SK-N-SH treated with all-trans-retinoic acid at 6 μM for 48 hours (cell line): ENCODE measurements around the gene LINS1.

Source experiments
- CSRNP3 ChIP-seq: fragments of 250-450 bp; sonication (Bioruptor Pico); IDR thresholded peaks from 2 replicates; pipeline ENCODE4 v1.5.1; 2021; ENCODE audit warnings: mild to moderate bottlenecking, moderate library complexity
- GLIS3 ChIP-seq: fragments of 250-450 bp; sonication (Bioruptor Pico); IDR thresholded peaks from 2 replicates; pipeline ENCODE4 v1.5.0; 2020; ENCODE audit warnings: mild to moderate bottlenecking, moderate library complexity
- OSR1 ChIP-seq: fragments of 250-450 bp; sonication (Bioruptor Pico); IDR thresholded peaks from 2 replicates; pipeline ENCODE4 v1.8.0; 2022; ENCODE audit warnings: moderate library complexity, mild to moderate bottlenecking, inconsistent platforms
- PATZ1 ChIP-seq: fragments of 250-450 bp; sonication (Bioruptor Pico); IDR thresholded peaks from 2 replicates; pipeline ENCODE4 v1.8.0; 2020; ENCODE audit warnings: mild to moderate bottlenecking, moderate library complexity, borderline replicate concordance

- TF ChIP-seq OSR1 (CRISPR knock-in tag) (no peak), GLIS3 (no peak), PATZ1 (no peak), CSRNP3 (CRISPR knock-in tag) (no peak)
These were observed 73.1 kb downstream of the LINS1 start, which contains the start of gene CERS3 for GRCh38 chr15:100528833-100529428.
